A673 (cell line): ENCODE data around the gene IPP. TPM values are rescaled to one million over a fixed set of nuclear protein-coding genes. Genes with fewer than 3 reads are reported as not detected.
"Not testable (repeated sequence)": the region's sequence is repeated elsewhere in the genome, so short reads cannot be mapped to it uniquely, and the experiment has no call there.

Source experiments
- BruUV-seq: library from RNA; stranded (reverse); fragments of 400-500 nt; replicated peaks from 2 replicates; lab custom pipeline; 2021; lab: Mats Ljungman, UMichigan
- CTCF ChIA-PET: fragments of 300-600 bp; sonication (Branson Sonifier 250); formaldehyde crosslinking; loops from one replicate; lab custom pipeline; 2022; ENCODE audit warnings: antibody characterized with exemption; lab: Charles Lee
- POLR2A ChIA-PET: fragments of 300-600 bp; sonication (Branson Sonifier 250); formaldehyde crosslinking; loops from one replicate; lab custom pipeline; 2022; ENCODE audit warnings: antibody characterized with exemption; ENCODE audit not compliant: low non-redundant PET; lab: Charles Lee
- DNase-seq: peaks from one replicate; pipeline ENCODE4 v3.0.0-alpha.2; 2015; ENCODE audit warnings: low spot score
- H3K27ac ChIP-seq: fragments of 200-600 bp; sonication (generic); 2 replicates; pipeline ENCODE4 v1.5.1; 2016; ENCODE audit warnings: mixed run types, low read depth, mild to moderate bottlenecking, mixed read lengths, antibody characterized with exemption, low read length; ENCODE audit not compliant: poor library complexity, severe bottlenecking
- H3K27me3 ChIP-seq: fragments of 200-600 bp; sonication (generic); replicated peaks from 2 replicates; pipeline ENCODE4 v1.6.1; 2017; ENCODE audit warnings: mixed run types, low read depth, mild to moderate bottlenecking, mixed read lengths, antibody characterized with exemption, low read length; ENCODE audit not compliant: insufficient read depth, poor library complexity
- H3K36me3 ChIP-seq: fragments of 200-600 bp; sonication (generic); 2 replicates; pipeline ENCODE4 v1.6.1; 2016; ENCODE audit warnings: mixed run types, mild to moderate bottlenecking, mixed read lengths, antibody characterized with exemption, low read length; ENCODE audit not compliant: insufficient read depth, poor library complexity, severe bottlenecking
- H3K4me1 ChIP-seq: fragments of 200-600 bp; sonication (generic); 2 replicates; pipeline ENCODE4 v1.6.1; 2017; ENCODE audit warnings: mixed run types, mild to moderate bottlenecking, mixed read lengths, antibody characterized with exemption, low read length; ENCODE audit not compliant: insufficient read depth, poor library complexity, severe bottlenecking
- H3K4me3 ChIP-seq: fragments of 200-600 bp; sonication (generic); 2 replicates; pipeline ENCODE4 v1.5.1; 2016; ENCODE audit warnings: low read depth, mixed run types, mild to moderate bottlenecking, mixed read lengths, low read length; ENCODE audit not compliant: poor library complexity, severe bottlenecking
- H3K9me3 ChIP-seq: fragments of 200-600 bp; sonication (generic); 2 replicates; pipeline ENCODE4 v1.6.1; 2016; ENCODE audit warnings: mixed run types, low read depth, mild to moderate bottlenecking, mixed read lengths, antibody characterized with exemption, low read length; ENCODE audit not compliant: poor library complexity, severe bottlenecking
- EZH2 ChIP-seq: fragments of 200-600 bp; sonication (generic); IDR thresholded peaks from 2 replicates; pipeline ENCODE4 v1.6.1; 2017; ENCODE audit warnings: borderline replicate concordance, low read depth, mild to moderate bottlenecking, mixed read lengths, antibody characterized with exemption, low read length; ENCODE audit not compliant: poor library complexity, severe bottlenecking
- intact Hi-C: fragments of 100-400 bp; cut with micrococcal nuclease; formaldehyde crosslinking; loops from one replicate; pipeline ENCODE4 v1.10.0; 2022; ENCODE audit not compliant: unreplicated experiment
- total RNA-seq: library from RNA; stranded (reverse); gene quantifications from 2 replicates; pipeline ENCODE4 v1.2.3, GENCODE V29; 2021
- TF ChIP-seq, protein P1 (sequence below): fragments of 300-800, 200-600 bp; sonication (generic); conservative IDR thresholded peaks from 2 replicates; pipeline ENCODE4 v1.5.1; 2017; ENCODE audit warnings: low read depth, mild to moderate bottlenecking, antibody characterized with exemption, low read length, moderate library complexity, mixed read lengths

The IPP gene
- total RNA-seq, 1 experiment from 2014 or later, result 15.7 TPM

DNA sequence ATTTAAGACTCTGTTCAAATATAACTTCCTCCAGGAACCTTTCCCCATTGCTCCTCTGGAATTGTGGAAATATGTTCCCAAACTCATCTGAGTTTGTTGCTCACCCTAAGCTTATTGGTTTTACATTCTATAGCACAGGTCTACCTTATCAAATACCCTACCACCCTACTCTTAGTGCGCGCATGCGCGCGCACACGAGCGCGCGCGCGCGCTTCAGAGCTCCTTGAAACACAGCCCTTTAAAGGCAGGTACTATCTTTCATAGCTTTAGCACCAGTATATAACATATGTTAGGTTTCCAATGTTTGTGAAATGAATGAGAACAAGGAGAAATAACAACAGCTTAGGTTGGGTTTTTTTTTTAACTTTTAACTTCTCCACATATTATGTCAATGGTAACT lies 3.5 kb downstream of the IPP start:
- no peak overlapping the region for H3K4me3 ChIP-seq
- H3K36me3 ChIP-seq, result peaks cover 10% of the 10 kb centered on the region
- H3K27me3 ChIP-seq, result no peaks in the 10 kb centered on the region
- no TSS peak for BruUV-seq
- POLR2A ChIA-PET, result no interaction called here
- CTCF ChIA-PET, result no interaction called here
- no peak for TF ChIP-seq EZH2
- TF ChIP-seq, protein P1, sequence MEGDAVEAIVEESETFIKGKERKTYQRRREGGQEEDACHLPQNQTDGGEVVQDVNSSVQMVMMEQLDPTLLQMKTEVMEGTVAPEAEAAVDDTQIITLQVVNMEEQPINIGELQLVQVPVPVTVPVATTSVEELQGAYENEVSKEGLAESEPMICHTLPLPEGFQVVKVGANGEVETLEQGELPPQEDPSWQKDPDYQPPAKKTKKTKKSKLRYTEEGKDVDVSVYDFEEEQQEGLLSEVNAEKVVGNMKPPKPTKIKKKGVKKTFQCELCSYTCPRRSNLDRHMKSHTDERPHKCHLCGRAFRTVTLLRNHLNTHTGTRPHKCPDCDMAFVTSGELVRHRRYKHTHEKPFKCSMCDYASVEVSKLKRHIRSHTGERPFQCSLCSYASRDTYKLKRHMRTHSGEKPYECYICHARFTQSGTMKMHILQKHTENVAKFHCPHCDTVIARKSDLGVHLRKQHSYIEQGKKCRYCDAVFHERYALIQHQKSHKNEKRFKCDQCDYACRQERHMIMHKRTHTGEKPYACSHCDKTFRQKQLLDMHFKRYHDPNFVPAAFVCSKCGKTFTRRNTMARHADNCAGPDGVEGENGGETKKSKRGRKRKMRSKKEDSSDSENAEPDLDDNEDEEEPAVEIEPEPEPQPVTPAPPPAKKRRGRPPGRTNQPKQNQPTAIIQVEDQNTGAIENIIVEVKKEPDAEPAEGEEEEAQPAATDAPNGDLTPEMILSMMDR, result no peak
- peaks cover 4% of the 10 kb centered on the region for H3K4me1 ChIP-seq
- no peaks in the 10 kb centered on the region for H3K9me3 ChIP-seq
- H3K27ac ChIP-seq, result no peak overlapping the region
- DNase-seq, result no peak
- intact Hi-C loops, result no loop called here

DNA sequence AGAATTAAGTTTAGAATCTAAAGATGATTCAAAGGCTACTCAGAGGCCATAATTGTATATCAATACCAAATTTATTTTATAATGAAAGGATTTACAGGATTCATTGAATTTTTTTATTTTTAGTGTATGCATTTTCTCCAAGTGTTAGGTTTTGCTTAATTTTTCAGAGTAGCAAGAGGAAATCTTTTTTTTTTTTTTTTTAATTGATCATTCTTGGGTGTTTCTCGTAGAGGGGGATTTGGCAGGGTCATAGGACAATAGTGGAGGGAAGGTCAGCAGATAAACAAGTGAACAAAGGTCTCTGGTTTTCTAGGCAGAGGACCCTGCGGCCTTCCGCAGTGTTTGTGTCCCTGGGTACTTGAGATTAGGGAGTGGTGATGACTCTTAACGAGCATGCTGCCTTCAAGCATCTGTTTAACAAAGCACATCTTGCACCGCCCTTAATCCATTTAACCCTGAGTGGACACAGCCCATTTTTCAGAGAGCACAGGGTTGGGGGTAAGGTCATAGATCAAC lies 10.8 kb downstream of the IPP start:
- POLR2A ChIA-PET, H3K9me3 ChIP-seq, BruUV-seq, H3K4me1 ChIP-seq, H3K27me3 ChIP-seq, CTCF ChIA-PET, intact Hi-C loops, H3K36me3 ChIP-seq, H3K4me3 ChIP-seq, DNase-seq, H3K27ac ChIP-seq: not testable (repeated sequence)

DNA sequence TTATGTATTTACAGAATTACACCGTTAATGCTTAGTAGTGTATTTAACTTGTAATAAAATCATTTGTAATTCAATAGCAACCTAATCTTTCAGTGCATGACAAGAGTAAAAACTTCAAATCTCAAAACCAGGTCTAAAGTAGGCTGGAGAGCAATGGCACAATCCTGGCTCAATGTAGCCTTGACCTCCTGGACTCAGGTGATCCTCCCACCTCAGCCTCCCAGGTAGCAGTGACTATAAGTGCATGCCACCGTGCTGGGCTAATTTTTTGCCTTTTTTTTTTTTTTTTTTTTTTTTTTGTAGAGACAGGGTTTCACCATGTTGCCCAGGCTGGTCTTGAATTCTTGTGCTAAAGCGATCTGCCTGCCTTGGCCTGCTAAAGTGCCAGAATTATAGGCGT lies 11.3 kb downstream of the IPP start:
- CTCF ChIA-PET, result no interaction called here

More for the DNA sequence above, 11.3 kb downstream of the IPP start:
- Histone ChIP-seq H3K4me1 (no peaks in the 10 kb centered on the region), H3K36me3 (peaks cover 4% of the 10 kb centered on the region), H3K9me3 (no peaks in the 10 kb centered on the region), H3K4me3 (no peak overlapping the region), H3K27ac (no peak overlapping the region), H3K27me3 (no peaks in the 10 kb centered on the region)
- DNase-seq, result no peak
- intact Hi-C loops, result no loop called here
- TF ChIP-seq, protein P1, result no peak
- no peak for TF ChIP-seq EZH2
- POLR2A ChIA-PET, result no interaction called here
- BruUV-seq, result no TSS peak
